Cardiac fibroblast (primary cell): ENCODE results near the gene AGPAT2.

Experiments used
- DNase-seq, 2 donors: peaks; one replicate each; pipeline versions ENCODE4 v3.0.0 to v3.0.0-alpha.2; 2010; ENCODE audit warnings: low read depth in 2 of 2
- H3K4me3 ChIP-seq, 2 donors: replicated peaks in 1 of 2; 1 replicate in 1 of 2; 2 replicates in 1 of 2; pipeline ENCODE4 v1.5.1; 2011; ENCODE audit warnings: low read depth in 2 of 2, low read length in 2 of 2, mild to moderate bottlenecking in 2 of 2, moderate library complexity in 1 of 2
- TF ChIP-seq, protein P1 (sequence below): IDR thresholded peaks from one replicate; pipeline ENCODE4 v1.5.1; 2011; ENCODE audit warnings: low read depth, mild to moderate bottlenecking, low read length, inconsistent platforms

Gene AGPAT2

DNA sequence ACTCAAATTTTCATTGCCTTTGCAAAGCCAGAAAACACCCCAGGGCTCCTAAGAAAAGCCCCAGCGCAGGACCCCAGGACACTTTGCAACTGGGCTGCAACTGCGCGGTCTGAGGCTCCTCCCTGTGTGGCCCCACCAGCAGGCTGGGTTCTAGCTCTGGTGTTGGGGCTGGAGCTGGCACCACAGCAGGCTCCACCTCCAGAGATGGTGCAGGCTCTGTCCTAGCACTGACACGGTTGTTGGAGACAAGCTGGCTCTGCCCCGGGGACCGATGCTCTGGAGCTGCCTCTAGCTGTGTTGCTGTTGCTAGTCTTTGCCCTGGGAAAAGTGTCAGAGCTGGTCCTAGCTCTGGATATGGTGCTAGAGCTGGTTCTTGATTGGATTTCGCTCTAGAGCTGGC, 41.9 kb upstream of the AGPAT2 start:
- peak overlapping the region; percentile 67 to 97 for H3K4me3 ChIP-seq
- no peak for DNase-seq
- TF ChIP-seq, protein P1, sequence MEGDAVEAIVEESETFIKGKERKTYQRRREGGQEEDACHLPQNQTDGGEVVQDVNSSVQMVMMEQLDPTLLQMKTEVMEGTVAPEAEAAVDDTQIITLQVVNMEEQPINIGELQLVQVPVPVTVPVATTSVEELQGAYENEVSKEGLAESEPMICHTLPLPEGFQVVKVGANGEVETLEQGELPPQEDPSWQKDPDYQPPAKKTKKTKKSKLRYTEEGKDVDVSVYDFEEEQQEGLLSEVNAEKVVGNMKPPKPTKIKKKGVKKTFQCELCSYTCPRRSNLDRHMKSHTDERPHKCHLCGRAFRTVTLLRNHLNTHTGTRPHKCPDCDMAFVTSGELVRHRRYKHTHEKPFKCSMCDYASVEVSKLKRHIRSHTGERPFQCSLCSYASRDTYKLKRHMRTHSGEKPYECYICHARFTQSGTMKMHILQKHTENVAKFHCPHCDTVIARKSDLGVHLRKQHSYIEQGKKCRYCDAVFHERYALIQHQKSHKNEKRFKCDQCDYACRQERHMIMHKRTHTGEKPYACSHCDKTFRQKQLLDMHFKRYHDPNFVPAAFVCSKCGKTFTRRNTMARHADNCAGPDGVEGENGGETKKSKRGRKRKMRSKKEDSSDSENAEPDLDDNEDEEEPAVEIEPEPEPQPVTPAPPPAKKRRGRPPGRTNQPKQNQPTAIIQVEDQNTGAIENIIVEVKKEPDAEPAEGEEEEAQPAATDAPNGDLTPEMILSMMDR = no peak

DNA sequence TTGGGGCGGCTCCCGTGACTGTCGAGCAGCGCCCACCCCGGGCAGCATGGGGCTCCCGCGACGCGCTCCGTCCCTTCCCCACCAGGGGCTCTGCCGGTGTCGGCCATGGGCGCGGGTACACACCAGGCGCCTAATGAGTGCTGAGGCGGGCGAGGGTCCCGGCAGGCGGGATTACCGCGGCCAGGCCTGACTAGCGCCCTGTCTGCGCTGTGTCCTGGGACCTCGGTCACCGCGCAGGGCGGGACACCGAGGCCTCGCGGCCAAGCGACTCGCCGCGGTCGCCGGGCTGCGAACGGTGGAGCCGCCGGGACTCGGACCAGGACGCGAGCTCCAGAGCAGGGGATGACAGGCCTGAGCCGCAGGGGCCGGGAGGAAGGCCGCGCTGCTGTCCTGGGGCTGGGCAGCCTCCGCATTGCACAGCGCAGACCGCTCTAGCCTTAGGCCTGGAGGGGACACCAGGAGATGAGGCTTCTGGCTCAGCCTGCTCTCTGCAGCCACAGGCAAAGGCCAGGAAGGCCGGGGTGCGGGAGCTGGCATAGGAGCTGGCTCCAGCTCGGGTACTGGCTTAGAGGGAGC, 41.4 kb upstream of the AGPAT2 start:
- peak in 1 of 2 donors; percentile 47 for DNase-seq
- peak overlapping the region; percentile 67 to 97 for H3K4me3 ChIP-seq
- TF ChIP-seq, protein P1 = no peak

DNA sequence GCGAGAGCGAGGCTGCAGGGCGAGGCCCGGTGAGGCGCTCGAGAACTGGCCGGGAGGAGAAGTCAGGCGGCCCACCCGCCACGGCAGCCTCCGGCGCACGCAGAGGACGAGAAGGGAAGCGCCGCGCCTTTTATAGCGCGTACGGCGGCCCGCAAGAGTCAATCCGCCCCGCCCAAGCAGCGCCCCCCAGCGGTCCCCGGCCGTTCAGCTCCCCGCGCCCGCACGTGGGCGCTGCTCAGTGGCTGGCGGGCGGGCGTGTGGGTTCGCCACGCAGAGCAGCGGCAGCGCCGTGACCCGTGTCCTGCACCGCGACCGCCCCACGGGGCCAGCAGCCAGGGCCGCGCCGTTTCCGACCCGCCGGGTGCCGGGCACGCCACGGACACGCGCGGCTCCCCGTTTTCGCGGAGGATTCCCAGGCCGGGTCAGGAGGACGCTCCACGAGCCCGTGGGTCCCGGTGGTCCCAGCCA, 40.9 kb upstream of the AGPAT2 start:
- TF ChIP-seq, protein P1 = peak; percentile 52
- peak overlapping the region; percentile 72 to 97 for H3K4me3 ChIP-seq
- DNase-seq = peak; percentile 89 to 94

DNA sequence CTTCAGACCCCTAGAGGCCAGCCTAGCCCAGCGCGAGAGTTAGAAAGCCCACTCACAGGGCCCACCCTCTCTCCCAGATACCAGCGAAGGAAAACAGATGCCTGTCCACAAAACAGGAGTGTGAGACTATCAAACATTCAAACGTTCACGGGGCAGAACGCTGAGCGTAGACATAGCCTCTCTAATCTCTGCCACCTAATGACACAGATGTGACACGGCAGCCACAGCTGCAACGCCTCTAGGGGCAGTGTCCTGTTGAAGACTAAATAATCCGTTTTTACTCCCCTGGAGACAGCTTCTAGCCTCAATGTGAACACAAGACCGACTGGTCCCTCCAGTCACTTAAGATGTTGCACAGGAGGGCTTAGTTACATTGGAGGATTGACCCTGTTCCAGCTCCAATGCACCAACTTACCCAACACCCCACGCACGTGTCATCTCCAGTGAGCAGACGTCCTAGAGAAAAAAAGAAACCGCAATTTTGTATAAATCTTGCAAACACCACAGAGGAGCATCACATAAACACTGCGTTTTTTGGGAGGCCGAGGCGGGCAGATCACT, 39.5 kb upstream of the AGPAT2 start:
- H3K4me3 ChIP-seq = peak overlapping the region; percentile 72 to 97
- TF ChIP-seq, protein P1 = peak; percentile 27
- peak in 1 of 2 donors; percentile 41 for DNase-seq

DNA sequence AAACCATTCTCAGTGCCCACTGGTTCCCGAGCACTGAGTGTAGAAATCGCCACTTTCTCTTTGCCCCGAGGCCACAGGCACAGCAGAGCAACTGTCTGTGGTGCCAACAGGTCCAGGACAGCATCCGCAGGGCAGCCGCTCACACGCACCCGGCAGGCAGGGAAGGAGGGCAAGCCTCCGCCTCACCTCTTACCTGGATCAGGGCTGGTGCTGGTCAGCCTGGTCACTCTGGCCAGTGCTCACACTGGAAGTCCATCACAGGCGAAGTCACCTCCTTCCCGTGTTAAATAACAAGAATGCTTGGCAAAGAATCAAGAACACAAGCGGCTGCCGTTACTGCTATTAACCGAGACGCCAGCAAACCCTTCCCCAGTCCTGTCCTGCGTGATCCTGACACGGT, 38.9 kb upstream of the AGPAT2 start:
- H3K4me3 ChIP-seq = peak overlapping the region; percentile 72 to 97
- TF ChIP-seq, protein P1 = no peak
- no peak for DNase-seq

DNA sequence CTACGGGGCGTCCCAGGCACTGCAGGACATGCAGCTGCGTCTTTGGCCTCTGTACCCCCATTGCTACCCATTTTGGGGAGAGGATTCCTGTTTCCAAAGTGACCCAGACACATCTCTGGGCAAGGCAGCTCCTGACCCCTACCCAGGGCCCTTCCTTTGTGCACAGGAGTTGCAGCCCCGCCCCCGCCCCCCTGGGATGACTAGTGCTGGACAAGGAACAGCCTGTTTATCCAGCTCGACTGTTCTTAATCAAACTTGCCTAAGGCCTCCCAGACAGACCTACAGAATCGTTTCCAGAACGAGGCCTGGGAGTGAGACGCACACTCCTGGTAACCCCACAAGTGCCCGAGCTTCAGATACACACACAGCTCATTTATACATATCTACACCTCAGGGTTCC, 38.4 kb upstream of the AGPAT2 start:
- H3K4me3 ChIP-seq = peak overlapping the region; percentile 72 to 97
- TF ChIP-seq, protein P1 = no peak
- DNase-seq = peak; percentile 50 to 55
